GM19043 (cell line): ENCODE data around the gene NRM.

Source experiments
- ATAC-seq: cut with Tn5 transposase; IDR thresholded peaks from one replicate; pipeline ENCODE4 v1.9.1; 2021; ENCODE audit warnings: low read depth; ENCODE audit not compliant: unreplicated experiment

NRM gene

GRCh38 chr6:30689022-30689865, 1.5 kb downstream of the NRM start:
- no peak for ATAC-seq

GRCh38 chr6:30688569-30688968, 2.2 kb downstream of the NRM start:
- ATAC-seq = no peak

GRCh38 chr6:30687659-30688431, 2.9 kb downstream of the NRM start:
- ATAC-seq = no peak

GRCh38 chr6:30686908-30687658, 3.7 kb downstream of the NRM start:
- ATAC-seq = peak; percentile 48

- no peak for ATAC-seq
Observed at GRCh38 chr6:30686009-30686907, 4.5 kb downstream of the NRM start, which contains the start of gene PPP1R18. PPP1R18 (minus strand) TSS chr6:30686645; CDS start chr6:30686018, 627 bp downstream.

GRCh38 chr6:30685157-30686008, 5.4 kb downstream of the NRM start:
- no peak for ATAC-seq

- no peak for ATAC-seq
Observed at GRCh38 chr6:30684386-30685156, 6.2 kb downstream of the NRM start.

- ATAC-seq = no peak
Observed at GRCh38 chr6:30683980-30684338, 6.8 kb downstream of the NRM start.

GRCh38 chr6:30683183-30683979, 7.4 kb downstream of the NRM start:
- no peak for ATAC-seq

- ATAC-seq = peak; percentile 35
Observed at GRCh38 chr6:30682143-30683117, 8.4 kb downstream of the NRM start.

GRCh38 chr6:30681766-30682142, 9.0 kb downstream of the NRM start:
- ATAC-seq = no peak

GRCh38 chr6:30679765-30680535, 10.8 kb downstream of the NRM start:
- ATAC-seq = no peak

- no peak for ATAC-seq
Observed at GRCh38 chr6:30678964-30679726, 11.6 kb downstream of the NRM start.

- no peak for ATAC-seq
Observed at GRCh38 chr6:30676660-30677285, 14.0 kb downstream of the NRM start.
